Small intestine (tissue), 7 donors: ENCODE results near the gene TMEM151A. TPM values are rescaled to one million over a fixed set of nuclear protein-coding genes. Genes with fewer than 3 reads are reported as not detected.

ENCODE experiments used
- DNase-seq, 2 donors: peaks; one replicate each; pipeline versions ENCODE4 v3.0.0 to v3.0.0-alpha.2; 2013
- FAIRE-seq: peaks from 2 replicates; lab custom pipeline; 2012; peaks lifted over from hg19 to GRCh38; lab: Jason Lieb, UNC
- H3K27ac ChIP-seq, 3 donors: one replicate each; pipeline ENCODE4 v1.5.1; 2013; ENCODE audit warnings: low read length in 2 of 3, mild to moderate bottlenecking in 2 of 3, control low read depth in 1 of 3, inconsistent platforms in 1 of 3, low read depth in 1 of 3, moderate library complexity in 1 of 3
- H3K27me3 ChIP-seq, 3 donors: one replicate each; pipeline ENCODE4 v1.6.1; 2013; ENCODE audit warnings: low read length in 3 of 3, inconsistent platforms in 1 of 3; ENCODE audit not compliant: control insufficient read depth in 3 of 3, insufficient read depth in 3 of 3
- H3K36me3 ChIP-seq, 3 donors: one replicate each; pipeline ENCODE4 v1.6.1; 2013; ENCODE audit warnings: low read length in 3 of 3, inconsistent platforms in 1 of 3, low read depth in 1 of 3, mild to moderate bottlenecking in 1 of 3, moderate library complexity in 1 of 3; ENCODE audit not compliant: control insufficient read depth in 3 of 3, insufficient read depth in 2 of 3
- H3K4me1 ChIP-seq, 3 donors: one replicate each; pipeline ENCODE4 v1.6.1; 2013; ENCODE audit warnings: low read length in 2 of 3, inconsistent platforms in 1 of 3, low read depth in 1 of 3, mild to moderate bottlenecking in 1 of 3, moderate library complexity in 1 of 3; ENCODE audit not compliant: control insufficient read depth in 3 of 3, insufficient read depth in 2 of 3
- H3K4me3 ChIP-seq, 3 donors: one replicate each; pipeline ENCODE4 v1.5.1; 2013; ENCODE audit warnings: low read length in 3 of 3, control low read depth in 1 of 3, inconsistent platforms in 1 of 3, low read depth in 1 of 3, mild to moderate bottlenecking in 1 of 3, moderate library complexity in 1 of 3
- H3K9me3 ChIP-seq, 2 donors: one replicate each; pipeline ENCODE4 v1.6.1; 2013; ENCODE audit warnings: low read depth in 1 of 2, low read length in 1 of 2; ENCODE audit not compliant: control insufficient read depth in 2 of 2, insufficient read depth in 1 of 2
- WGBS, 3 donors: extraction: QIAGEN DNeasy Blood & Tissue Kit; methylation state at CpG; one replicate each; pipeline ENCODE4 v1.1.7; 2013; 5-methylcytosine and 5-hydroxymethylcytosine counted together
- polyA plus RNA-seq, 4 donors: library from polyadenylated mRNA; stranded (reverse) in 3 of 4; unstranded in 1 of 4; fragments of 200-250 nt in 3 of 4; fragments of 120-200 nt in 1 of 4; gene quantifications; one replicate each; pipeline versions ENCODE4 v1.2.1 to v1.2.3, GENCODE V29; 2013
- donor health status: healthy with polysubstance abuse.
- donor health status: control.
- donor health status: control.
- donor health status: Bipolar disorder and iron deficiency.
- donor health status: healthy.

TMEM151A gene
- polyA plus RNA-seq, 4 donors: 0.44 to 0.91 (median 0.54) TPM; not detected in 1

DNA sequence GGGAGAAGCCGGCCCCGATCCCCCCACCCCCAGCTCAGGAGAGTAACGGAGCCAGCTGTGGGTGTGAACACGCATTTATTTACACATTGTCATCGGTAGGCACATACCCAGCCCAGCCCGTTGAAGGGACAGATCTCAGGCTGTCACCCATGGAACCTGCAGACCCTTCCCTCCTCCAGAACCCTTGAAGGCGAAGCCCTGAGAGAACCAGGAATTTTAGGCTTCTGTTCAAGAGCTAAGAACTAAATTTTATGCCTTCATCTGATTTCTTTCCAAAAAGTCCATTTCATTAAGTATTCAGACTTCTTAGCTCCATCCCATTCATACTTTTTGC, 53.6 kb downstream of the TMEM151A start:
- Histone ChIP-seq H3K27ac (peak overlapping the region in 2 of 3 donors; percentile 47 to 77), H3K4me1 (peaks cover 3 to 36% (median 6%) of the 10 kb centered on the region in 3 donors), H3K27me3 (no peaks in the 10 kb centered on the region), H3K36me3 (peaks cover under 1 to 29% (median 9%) of the 10 kb centered on the region in 3 donors), H3K9me3 (no peaks in the 10 kb centered on the region), H3K4me3 (peak overlapping the region in 2 of 3 donors; percentile 24 to 91)
- DNase-seq (no peak), FAIRE-seq (no peak)
- WGBS, 3 donors: 3 to 6% (median 5%) methylated on average over 7 of the region's 7 CpGs

Other genes with a start within 250 kb of the TMEM151A start
- gene GAL3ST3, start 242.7 kb upstream of the TMEM151A start, polyA plus RNA-seq: under 1 TPM in 1 of 4 donors, not detected in 3; 0.12 TPM
- gene SF3B2, start 239.5 kb upstream of the TMEM151A start, polyA plus RNA-seq: 100 to 1,000 TPM; 106 to 141 (median 122) TPM
- 10 to 100 TPM in 2 of 4 donors, 1 to 10 TPM in 2; 4.0 to 22.9 (median 10.0) TPM for gene PACS1, start 221.6 kb upstream of the TMEM151A start, polyA plus RNA-seq
- gene KLC2, start 34.2 kb upstream of the TMEM151A start, polyA plus RNA-seq: 10 to 100 TPM in 2 of 4 donors, 1 to 10 TPM in 2; 8.4 to 19.3 (median 10.3) TPM
- 100 to 1,000 TPM; 125 to 205 (median 179) TPM for gene RAB1B, start 23.3 kb upstream of the TMEM151A start, polyA plus RNA-seq
- 1 to 10 TPM in 2 of 4 donors, under 1 TPM in 2; 0.81 to 3.4 (median 0.99) TPM for gene CNIH2, start 13.7 kb upstream of the TMEM151A start, polyA plus RNA-seq
- gene YIF1A, start 2.8 kb upstream of the TMEM151A start, polyA plus RNA-seq: 100 to 1,000 TPM; 102 to 144 (median 135) TPM
- gene CD248, start 25.1 kb downstream of the TMEM151A start, polyA plus RNA-seq: 10 to 100 TPM in 2 of 4 donors, 1 to 10 TPM in 1, not detected in 1; 1.6 to 35.7 (median 19.1) TPM
- 1 to 10 TPM; 5.8 to 9.6 (median 7.2) TPM for gene RIN1, start 44.5 kb downstream of the TMEM151A start, polyA plus RNA-seq
- gene BRMS1, start 53.2 kb downstream of the TMEM151A start, polyA plus RNA-seq: 10 to 100 TPM; 33.5 to 77.5 (median 72.7) TPM
- gene B4GAT1, start 55.7 kb downstream of the TMEM151A start, polyA plus RNA-seq: 10 to 100 TPM; 12.2 to 28.0 (median 20.8) TPM
- gene SLC29A2, start 79.9 kb downstream of the TMEM151A start, polyA plus RNA-seq: 10 to 100 TPM in 2 of 4 donors, 1 to 10 TPM in 1, under 1 TPM in 1; 0.89 to 16.2 (median 6.7) TPM
- under 1 TPM in 2 of 4 donors, not detected in 2; 0.10 to 0.15 TPM for gene NPAS4, start 129.1 kb downstream of the TMEM151A start, polyA plus RNA-seq
- gene MRPL11, start 147.0 kb downstream of the TMEM151A start, polyA plus RNA-seq: 100 to 1,000 TPM in 1 of 4 donors, 10 to 100 TPM in 3; 57.0 to 118 (median 64.1) TPM
- gene PELI3, start 175.0 kb downstream of the TMEM151A start, polyA plus RNA-seq: 1 to 10 TPM; 3.1 to 5.0 (median 4.6) TPM
- 10 to 100 TPM; 25.3 to 67.7 (median 37.4) TPM for gene DPP3, start 188.5 kb downstream of the TMEM151A start, polyA plus RNA-seq
- gene BBS1, start 218.7 kb downstream of the TMEM151A start, polyA plus RNA-seq: 10 to 100 TPM in 2 of 4 donors, 1 to 10 TPM in 2; 3.8 to 37.1 (median 7.9) TPM